GM12874 (cell line): Measurements from ENCODE around the gene CLMN.

ENCODE experiments used
- CTCF ChIP-seq: IDR thresholded peaks from 2 replicates; pipeline ENCODE4 v1.5.1; 2011; ENCODE audit warnings: low read depth, mild to moderate bottlenecking, control low read depth, low read length, moderate library complexity; ENCODE audit not compliant: insufficient read depth

Gene CLMN

GRCh38 chr14:95238487-95239298, 81.0 kb downstream of the CLMN start:
- no peak for TF ChIP-seq CTCF

GRCh38 chr14:95237958-95238340, 81.8 kb downstream of the CLMN start:
- no peak for TF ChIP-seq CTCF

DNA sequence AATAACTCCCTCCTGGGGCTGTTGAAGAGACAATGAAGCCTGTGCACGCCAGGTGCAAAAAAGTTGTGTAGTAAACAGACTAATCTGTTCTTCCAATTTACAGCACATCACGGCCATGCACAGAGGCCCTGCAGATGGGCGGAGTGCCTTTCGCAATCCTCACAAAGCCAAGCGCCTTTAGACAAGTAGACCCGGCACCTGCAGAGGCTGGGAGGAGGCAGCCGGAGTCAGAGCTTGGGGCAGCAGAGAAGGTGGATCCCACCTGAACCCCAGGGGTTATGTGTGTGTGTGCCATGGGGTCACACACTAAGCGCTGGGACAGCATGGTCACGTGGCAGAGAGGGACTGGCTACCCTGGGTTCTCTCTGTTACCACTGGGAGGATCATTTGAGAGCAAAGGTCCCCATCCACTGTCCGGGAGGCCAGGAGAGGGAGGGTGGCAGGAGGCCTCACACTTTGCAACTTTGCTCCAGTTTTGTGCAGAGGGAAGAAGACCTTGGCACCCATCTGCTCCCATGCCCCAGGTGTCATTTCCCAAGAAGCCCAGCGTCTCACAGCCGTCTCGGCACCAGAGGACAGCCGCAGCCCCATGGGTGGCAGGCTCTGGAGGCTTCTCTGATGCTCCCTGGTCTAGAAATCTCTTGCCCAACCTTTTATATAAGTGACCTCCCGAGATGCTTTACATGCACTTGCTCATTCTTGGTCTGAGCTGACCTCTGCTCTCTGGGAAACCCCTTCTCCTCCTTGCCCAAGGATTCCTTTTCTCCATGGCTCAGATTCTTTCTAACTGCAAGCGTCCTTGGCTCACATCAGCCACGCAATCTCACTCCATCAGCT, 82.4 kb downstream of the CLMN start:
- no peak for TF ChIP-seq CTCF

- TF ChIP-seq CTCF = no peak
These were observed 83.5 kb downstream of the CLMN start for GRCh38 chr14:95236221-95236620.

DNA sequence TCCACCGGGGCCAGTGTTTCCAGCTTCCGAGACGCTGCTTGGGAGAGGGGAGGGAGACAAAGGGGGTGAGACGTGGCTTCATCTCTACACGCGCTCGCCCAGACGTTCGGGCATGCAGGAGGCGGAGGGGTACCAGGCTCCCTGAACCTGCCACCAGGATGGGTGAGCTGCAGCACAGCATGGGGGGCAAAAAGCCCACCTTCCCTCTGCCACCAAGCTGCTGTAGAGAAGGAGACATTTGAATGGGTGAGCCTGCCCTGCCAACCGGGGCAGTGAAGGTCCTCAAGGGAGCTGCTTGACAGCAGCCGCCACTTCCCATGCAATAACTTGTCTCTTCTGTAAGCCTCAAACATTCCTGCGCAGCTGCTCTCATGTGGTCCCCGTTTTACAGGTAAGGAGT, 83.9 kb downstream of the CLMN start:
- TF ChIP-seq CTCF = no peak

GRCh38 chr14:95235351-95235750, 84.4 kb downstream of the CLMN start:
- TF ChIP-seq CTCF = no peak

GRCh38 chr14:95234426-95234825, 85.3 kb downstream of the CLMN start:
- no peak for TF ChIP-seq CTCF
